C4-2B (cell line): ENCODE measurements around the gene NALCN.
A peak's percentile ranks its signal among the peaks of the same experiment; 100 is the strongest.

Source experiments
- H3K27ac ChIP-seq: fragments of 450-650 bp; 2 replicates; pipeline ENCODE4 v1.5.1; 2017
- ZFX ChIP-seq: fragments of 450-650 bp; IDR thresholded peaks from 2 replicates; pipeline ENCODE4 v1.6.1; 2017
- TF ChIP-seq, protein P1 (sequence below): fragments of 450-650 bp; conservative IDR thresholded peaks from 2 replicates; pipeline ENCODE4 v1.5.1; 2017; ENCODE audit warnings: mild to moderate bottlenecking

The NALCN gene

DNA sequence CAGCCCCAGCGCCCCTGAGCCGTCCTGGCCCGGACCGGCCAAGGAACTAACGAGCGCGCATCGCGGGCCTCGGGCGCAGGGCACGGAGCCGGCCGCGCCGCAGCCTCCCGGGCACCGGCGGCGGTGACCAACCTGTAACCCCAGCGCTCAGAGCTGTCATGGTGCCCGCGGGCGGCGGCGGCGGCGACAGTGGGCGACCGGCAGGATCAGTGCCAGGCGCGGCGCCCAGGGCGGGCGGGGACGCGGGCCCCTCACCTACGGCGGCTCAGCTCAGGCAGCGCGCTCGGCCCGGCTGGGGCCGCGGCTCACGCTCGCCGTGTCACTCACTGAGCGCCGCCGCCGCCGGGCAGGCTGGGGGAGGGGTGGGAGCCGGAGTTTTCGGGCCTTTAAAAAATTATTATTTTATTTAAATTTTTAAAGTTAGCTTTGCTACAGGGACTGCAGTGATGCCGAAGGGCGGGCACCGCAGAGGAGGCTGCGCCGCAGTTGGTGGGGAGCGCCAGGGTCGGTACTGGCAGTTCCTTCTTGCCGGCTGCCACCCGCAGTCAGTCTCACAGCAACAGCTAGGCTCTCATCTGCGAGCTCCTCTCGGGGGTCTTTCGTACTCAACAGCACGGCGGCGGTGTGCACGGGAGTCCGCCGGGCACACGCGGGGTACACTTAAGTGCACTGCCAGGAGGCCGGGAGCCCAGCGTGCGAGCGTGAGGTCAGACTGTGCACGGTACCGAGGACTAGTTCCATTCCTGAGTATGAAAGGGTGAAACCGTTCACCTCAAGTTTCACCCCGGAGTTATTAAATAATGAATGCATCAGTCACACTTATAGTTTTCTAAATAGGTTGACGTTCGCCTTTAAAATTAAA is at the start of gene NALCN:
Gene NALCN, minus strand, starts transcription at position 328 of the 862 bp plus-strand sequence. CDS start 17,382 bp downstream, outside the sequence.
- no peak within 1 kb of the TSS for H3K27ac ChIP-seq
- no peak for TF ChIP-seq ZFX
- TF ChIP-seq, protein P1, sequence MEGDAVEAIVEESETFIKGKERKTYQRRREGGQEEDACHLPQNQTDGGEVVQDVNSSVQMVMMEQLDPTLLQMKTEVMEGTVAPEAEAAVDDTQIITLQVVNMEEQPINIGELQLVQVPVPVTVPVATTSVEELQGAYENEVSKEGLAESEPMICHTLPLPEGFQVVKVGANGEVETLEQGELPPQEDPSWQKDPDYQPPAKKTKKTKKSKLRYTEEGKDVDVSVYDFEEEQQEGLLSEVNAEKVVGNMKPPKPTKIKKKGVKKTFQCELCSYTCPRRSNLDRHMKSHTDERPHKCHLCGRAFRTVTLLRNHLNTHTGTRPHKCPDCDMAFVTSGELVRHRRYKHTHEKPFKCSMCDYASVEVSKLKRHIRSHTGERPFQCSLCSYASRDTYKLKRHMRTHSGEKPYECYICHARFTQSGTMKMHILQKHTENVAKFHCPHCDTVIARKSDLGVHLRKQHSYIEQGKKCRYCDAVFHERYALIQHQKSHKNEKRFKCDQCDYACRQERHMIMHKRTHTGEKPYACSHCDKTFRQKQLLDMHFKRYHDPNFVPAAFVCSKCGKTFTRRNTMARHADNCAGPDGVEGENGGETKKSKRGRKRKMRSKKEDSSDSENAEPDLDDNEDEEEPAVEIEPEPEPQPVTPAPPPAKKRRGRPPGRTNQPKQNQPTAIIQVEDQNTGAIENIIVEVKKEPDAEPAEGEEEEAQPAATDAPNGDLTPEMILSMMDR: no peak

GRCh38 chr13:101465877-101466276 is 49.6 kb upstream of the NALCN start:
- TF ChIP-seq, protein P1: no peak
- no peak for TF ChIP-seq ZFX
- H3K27ac ChIP-seq: no peak overlapping the region

DNA sequence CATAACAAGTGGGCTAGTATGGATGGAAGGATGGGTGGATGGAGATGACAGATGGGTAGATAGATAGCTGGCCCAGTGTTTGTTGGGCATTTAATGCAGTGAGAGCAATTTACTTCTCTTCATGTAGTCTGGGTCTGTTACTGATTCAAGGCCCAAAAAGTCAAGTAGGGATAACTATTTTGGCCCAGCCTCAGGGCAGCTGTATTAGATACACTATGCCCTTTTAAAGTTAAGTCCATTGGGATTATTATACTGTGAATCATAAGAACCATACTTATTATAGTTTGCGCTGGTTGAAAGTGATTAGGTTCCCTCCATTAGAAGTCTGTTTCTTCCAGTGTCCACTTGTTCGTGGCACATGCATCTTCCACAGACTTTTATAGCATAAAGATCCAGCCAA is 40.9 kb upstream of the NALCN start:
- TF ChIP-seq, protein P1: no peak
- no peak overlapping the region for H3K27ac ChIP-seq

DNA sequence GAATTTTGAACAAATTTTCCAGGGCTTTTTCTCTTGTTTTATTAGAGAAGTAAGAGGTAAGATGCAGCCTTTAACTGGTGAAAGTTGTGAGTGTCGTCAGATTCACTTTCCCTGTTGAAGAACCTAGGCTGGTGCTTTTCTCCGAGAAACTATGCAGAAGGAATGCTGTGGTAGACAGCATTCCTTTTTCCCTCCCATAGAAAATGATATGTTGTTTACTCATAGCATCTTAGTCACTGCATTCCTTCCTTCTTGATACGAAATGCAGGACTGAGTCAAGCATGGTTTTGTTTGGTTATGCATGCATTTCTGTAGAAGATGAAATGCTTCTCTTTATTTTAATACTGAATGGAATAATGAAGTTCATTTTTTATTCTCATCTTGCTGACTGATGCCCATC is 39.6 kb upstream of the NALCN start:
- H3K27ac ChIP-seq: no peak overlapping the region
- TF ChIP-seq ZFX: no peak
- TF ChIP-seq, protein P1: no peak

DNA sequence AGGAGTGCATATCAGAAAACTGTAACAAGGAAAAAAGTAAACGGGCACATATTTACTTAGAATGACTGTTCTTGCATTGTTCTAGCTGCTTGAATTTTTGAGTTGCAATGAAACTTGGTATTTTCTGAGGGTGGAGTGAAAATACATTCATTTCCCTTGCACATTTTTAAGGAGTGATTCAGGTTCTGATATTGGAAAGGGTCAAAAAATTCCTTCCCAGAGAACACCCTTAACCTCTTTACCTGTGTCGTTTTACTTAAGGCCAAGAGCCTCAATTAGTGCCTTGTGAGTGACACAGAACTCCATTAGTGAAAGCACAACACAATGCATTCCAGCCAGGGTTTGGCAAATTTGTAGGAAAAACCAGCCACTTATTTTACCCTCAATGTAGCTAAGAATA is 38.5 kb upstream of the NALCN start:
- H3K27ac ChIP-seq: no peak overlapping the region

DNA sequence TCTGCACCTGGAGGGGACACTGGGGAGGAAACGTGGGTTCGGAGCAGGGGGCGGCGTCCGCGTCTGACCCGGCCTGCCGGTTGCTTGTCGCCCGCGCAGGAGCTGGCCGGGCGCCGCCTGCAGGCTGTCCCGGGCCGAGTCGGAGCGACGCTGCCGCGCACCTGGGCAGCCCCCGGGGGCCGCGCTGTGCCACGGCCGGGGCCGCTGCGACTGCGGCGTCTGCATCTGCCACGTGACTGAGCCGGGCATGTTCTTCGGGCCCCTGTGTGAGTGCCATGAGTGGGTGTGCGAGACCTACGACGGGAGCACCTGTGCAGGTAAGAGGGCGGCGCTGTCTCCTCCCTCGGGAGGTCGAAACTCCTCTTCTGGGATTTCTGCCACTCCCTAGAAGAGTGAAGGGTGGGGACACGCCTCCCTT is 37.5 kb upstream of the NALCN start:
- no peak overlapping the region for H3K27ac ChIP-seq
- TF ChIP-seq, protein P1: peak; percentile 68
- no peak for TF ChIP-seq ZFX

More for the DNA sequence above, 38.5 kb upstream of the NALCN start:
- no peak for TF ChIP-seq ZFX
- TF ChIP-seq, protein P1: no peak

- no peak for TF ChIP-seq ZFX
- TF ChIP-seq, protein P1: no peak
- H3K27ac ChIP-seq: no peak within 1 kb of the TSS
Measured at GRCh38 chr13:101452519-101453485, 36.5 kb upstream of the NALCN start, which contains the start of gene ITGBL1. Gene ITGBL1, plus strand, starts transcription at chr13:101452675. Its CDS starts 159 bp downstream, at chr13:101452834.
